ENCODE results near the gene AUTS2. TPM values are rescaled to one million over a fixed set of nuclear protein-coding genes. Genes with fewer than 3 reads are reported as not detected.

Gene AUTS2
- total and polyA plus RNA-seq, 2 of the 8 experiments (the other 6 are each of a cell fraction or from before 2014, with no cell fraction given): 25.9 to 101 TPM

DNA sequence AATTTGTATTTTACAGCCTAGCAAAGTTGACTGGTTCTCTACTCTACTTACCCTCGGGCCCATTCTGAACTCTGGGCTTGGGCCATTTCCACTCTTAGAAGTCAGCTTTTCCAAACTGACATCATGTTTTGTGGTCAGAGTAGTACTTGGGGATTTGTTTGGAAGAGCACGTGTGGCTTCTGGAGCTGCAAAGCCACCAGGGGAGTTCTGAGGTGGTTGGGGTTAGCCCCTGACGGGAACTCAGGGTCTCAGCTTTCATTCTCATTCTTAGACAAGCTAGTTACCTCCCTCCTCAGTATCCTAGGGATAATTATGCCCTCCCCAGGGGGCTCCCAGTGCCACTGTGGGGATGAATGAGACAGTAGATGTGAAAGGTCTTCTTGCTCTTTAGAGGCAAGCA is 886.0 kb downstream of the AUTS2 start:
- CTCF ChIA-PET (ENCODE audit: partially characterized antibody): no interaction called here
- H3K4me3 ChIP-seq (ENCODE audit: extremely low read depth in 1 of 4, insufficient read depth in 2 of 4, low read depth in 3 of 4, low read length in 4 of 4): no peak overlapping the region
- H3K79me2 ChIP-seq (ENCODE audit: control insufficient read depth in 1 of 2, insufficient read depth in 2 of 2, low read length in 2 of 2): no peaks in the 10 kb centered on the region
- no peaks in the 10 kb centered on the region for H3K9me3 ChIP-seq (ENCODE audit: insufficient read depth in 2 of 2, low read depth in 1 of 2, low read length in 1 of 2)
- 91% methylated on average over 3 of the region's 3 CpGs; no CpG with 5 or more reads in 1 of the 2 experiments for WGBS, 2 experiments (ENCODE audit: extremely low coverage in 1 of 2, insufficient coverage in 1 of 2, insufficient read length in 1 of 2, insufficient replicate concordance in 2 of 2, low coverage in 1 of 2, low lambda C conversion rate in 2 of 2, missing lambda C conversion rate in 1 of 2)
- H2BK15ac ChIP-seq (ENCODE audit: low read length): no peak overlapping the region
- H4K20me1 ChIP-seq (replicated peaks in 1 of 2; ENCODE audit: control insufficient read depth in 1 of 2, insufficient read depth in 2 of 2, low read length in 2 of 2): no peaks in the 10 kb centered on the region
- H2BK20ac ChIP-seq (ENCODE audit: low read length): no peak overlapping the region
- FAIRE-seq (no peak), DNase-seq (ENCODE audit: low read depth in 1 of 2, low spot score in 2 of 2) (no peak)
- no peaks in the 10 kb centered on the region; a peak in 1 of 7 replicates for H3K27me3 ChIP-seq (replicated peaks in 1 of 4; ENCODE audit: control insufficient read depth in 3 of 4, extremely low read depth in 1 of 4, insufficient read depth in 3 of 4, low read length in 3 of 4)
- H3K27ac ChIP-seq (ENCODE audit: low read depth, low read length): no peak overlapping the region
- H2AK5ac ChIP-seq (ENCODE audit: low read depth, low read length): no peak overlapping the region
- no peak overlapping the region for H3K14ac ChIP-seq (ENCODE audit: insufficient read length)
- no peak overlapping the region for H3K4ac ChIP-seq (replicated peaks; ENCODE audit: insufficient read length, low read depth, low read length)
- no peak overlapping the region for H4K8ac ChIP-seq (ENCODE audit: extremely low read depth, insufficient read depth, low read length)
- H2AFZ ChIP-seq (ENCODE audit: low read length): no peak overlapping the region
- no peak overlapping the region for H4K91ac ChIP-seq (replicated peaks; ENCODE audit: insufficient read length, low read length)
- no peak overlapping the region for H3K56ac ChIP-seq (replicated peaks; ENCODE audit: insufficient read length, low read depth, low read length)
- H4K5ac ChIP-seq (ENCODE audit: insufficient read length, low read depth, low read length): no peak overlapping the region
- H3K4me1 ChIP-seq (replicated peaks in 1 of 4; ENCODE audit: control insufficient read depth in 3 of 4, insufficient read depth in 4 of 4, low read length in 3 of 4): no peaks in the 10 kb centered on the region
- H2BK120ac ChIP-seq (replicated peaks; ENCODE audit: low read depth, low read length): no peak overlapping the region
- no peak overlapping the region for H2BK12ac ChIP-seq (ENCODE audit: low read depth, low read length)
- no peak overlapping the region for H3K18ac ChIP-seq (ENCODE audit: extremely low read depth, low read length)
- H2BK5ac ChIP-seq (ENCODE audit: low read depth, low read length): no peak overlapping the region
- H3K36me3 ChIP-seq (ENCODE audit: control insufficient read depth in 2 of 4, insufficient read depth in 4 of 4, low read length in 3 of 4): no peaks in the 10 kb centered on the region
- H3K79me1 ChIP-seq (ENCODE audit: low read depth, low read length): no peaks in the 10 kb centered on the region
- no peaks in the 10 kb centered on the region for H3K23me2 ChIP-seq (ENCODE audit: low read depth, low read length)
- H3K4me2 ChIP-seq (ENCODE audit: insufficient read depth in 1 of 2, low read depth in 2 of 2, low read length in 2 of 2): no peak overlapping the region
- no peak overlapping the region for H3K23ac ChIP-seq (ENCODE audit: insufficient read length)
- POLR2A ChIA-PET (ENCODE audit: partially characterized antibody): no interaction called here
- no peak overlapping the region for H3K9ac ChIP-seq (replicated peaks in 1 of 4; ENCODE audit: extremely low read depth in 1 of 4, low read depth in 3 of 4, low read length in 3 of 4)
- no peak for TF ChIP-seq CEBPB (IDR thresholded peaks at IDR 0.05; ENCODE audit: low read depth, low read length)
